ENCODE results near the gene KCTD16. TPM values are rescaled to one million over a fixed set of nuclear protein-coding genes. Genes with fewer than 3 reads are reported as not detected.

The KCTD16 gene
- total RNA-seq, 1 donor from 2014 or later: 0.05 TPM

GRCh38 chr5:144438237-144438636, 267.6 kb downstream of the KCTD16 start:
- ATAC-seq: no peak

GRCh38 chr5:144448457-144448856, 277.8 kb downstream of the KCTD16 start:
- DNase-seq (ENCODE audit: low spot score): no peak
- ATAC-seq: no peak

More at GRCh38 chr5:144438237-144438636, 267.6 kb downstream of the KCTD16 start:
- DNase-seq (ENCODE audit: low spot score): no peak

GRCh38 chr5:144451187-144451973, 280.7 kb downstream of the KCTD16 start:
- DNase-seq (ENCODE audit: low spot score) (no peak), ATAC-seq (peak; percentile 91)

GRCh38 chr5:144453753-144454152, 283.1 kb downstream of the KCTD16 start:
- ATAC-seq: peak; percentile 38
- DNase-seq (ENCODE audit: low spot score): no peak

GRCh38 chr5:144457160-144457559, 286.5 kb downstream of the KCTD16 start:
- DNase-seq (ENCODE audit: low spot score): no peak
- ATAC-seq: no peak

- no peak for ATAC-seq
- no peak for DNase-seq (ENCODE audit: low spot score)
Measured at GRCh38 chr5:144458216-144458615, 287.5 kb downstream of the KCTD16 start.

- DNase-seq (ENCODE audit: low spot score) (no peak), ATAC-seq (no peak)
Measured at GRCh38 chr5:144460600-144460999, 289.9 kb downstream of the KCTD16 start.

- DNase-seq (ENCODE audit: low spot score) (no peak), ATAC-seq (no peak)
Measured at GRCh38 chr5:144462577-144462976, 291.9 kb downstream of the KCTD16 start.

- DNase-seq (ENCODE audit: low spot score): no peak
- ATAC-seq: no peak
Measured at GRCh38 chr5:144463481-144464223, 293.0 kb downstream of the KCTD16 start.

- ATAC-seq (no peak), DNase-seq (ENCODE audit: low spot score) (no peak)
Measured at GRCh38 chr5:144464306-144464705, 293.6 kb downstream of the KCTD16 start.

- ATAC-seq (no peak), DNase-seq (ENCODE audit: low spot score) (no peak)
Measured at GRCh38 chr5:144465441-144465840, 294.8 kb downstream of the KCTD16 start.

- ATAC-seq: peak; percentile 98
- no peak for DNase-seq (ENCODE audit: low spot score)
Measured at GRCh38 chr5:144467792-144468191, 297.1 kb downstream of the KCTD16 start.

- no peak for DNase-seq (ENCODE audit: low spot score)
- no peak for ATAC-seq
Measured at GRCh38 chr5:144468571-144468970, 297.9 kb downstream of the KCTD16 start.

- DNase-seq (ENCODE audit: low spot score) (no peak), ATAC-seq (no peak)
Measured at GRCh38 chr5:144469106-144469505, 298.4 kb downstream of the KCTD16 start.

GRCh38 chr5:144472221-144472620, 301.5 kb downstream of the KCTD16 start:
- ATAC-seq (no peak), DNase-seq (ENCODE audit: low spot score) (no peak)

- ATAC-seq: no peak
- no peak for DNase-seq (ENCODE audit: low spot score)
Measured at GRCh38 chr5:144473650-144474049, 303.0 kb downstream of the KCTD16 start.

GRCh38 chr5:144478565-144478964, 307.9 kb downstream of the KCTD16 start:
- no peak for DNase-seq (ENCODE audit: low spot score)
- no peak for ATAC-seq

GRCh38 chr5:144481861-144482260, 311.2 kb downstream of the KCTD16 start:
- DNase-seq (ENCODE audit: low spot score): no peak
- no peak for ATAC-seq

GRCh38 chr5:144484124-144484897, 313.6 kb downstream of the KCTD16 start:
- DNase-seq (ENCODE audit: low spot score): no peak
- ATAC-seq: no peak

GRCh38 chr5:144485540-144485939, 314.9 kb downstream of the KCTD16 start:
- ATAC-seq: no peak

GRCh38 chr5:144487207-144487606, 316.5 kb downstream of the KCTD16 start:
- no peak for ATAC-seq
- DNase-seq (ENCODE audit: low spot score): no peak

More at GRCh38 chr5:144485540-144485939, 314.9 kb downstream of the KCTD16 start:
- no peak for DNase-seq (ENCODE audit: low spot score)
